Mesothelial cell of epicardium (in vitro differentiated cells): Measurements from ENCODE around the gene DSCAM. TPM values are rescaled to one million over a fixed set of nuclear protein-coding genes. Genes with fewer than 3 reads are reported as not detected.

Source experiments
- DNase-seq, 2 experiments: peaks; one replicate each; pipeline ENCODE4 v3.0.0; 2021; ENCODE audit warnings: low spot score in 2 of 2; ENCODE audit not compliant: unreplicated experiment in 2 of 2
- H3K27ac Mint-ChIP-seq: 2 replicates; pipeline ENCODE4 v1.8.0; 2021; ENCODE audit warnings: mixed read lengths
- H3K27me3 Mint-ChIP-seq: 2 replicates; pipeline ENCODE4 v1.8.0; 2021; ENCODE audit warnings: low read depth, mixed read lengths
- H3K36me3 Mint-ChIP-seq: 2 replicates; pipeline ENCODE4 v1.8.0; 2021; ENCODE audit warnings: mixed read lengths
- H3K4me1 Mint-ChIP-seq: 2 replicates; pipeline ENCODE4 v1.8.0; 2021; ENCODE audit warnings: mixed read lengths
- H3K4me3 Mint-ChIP-seq: 2 replicates; pipeline ENCODE4 v1.8.0; 2021; ENCODE audit warnings: mild to moderate bottlenecking, moderate library complexity, mixed read lengths
- H3K9me3 Mint-ChIP-seq: 2 replicates; pipeline ENCODE4 v1.8.0; 2021; ENCODE audit warnings: mixed read lengths
- total RNA-seq: library from RNA; stranded (reverse); gene quantifications from 3 replicates; pipeline ENCODE4 v1.2.1, GENCODE V29; 2021
- TF ChIP-seq, protein P1 (sequence below): fragments of 200-600 bp; sonication (generic); IDR thresholded peaks from one replicate; pipeline ENCODE4 v1.5.0; 2021; ENCODE audit warnings: antibody characterized with exemption; ENCODE audit not compliant: unreplicated experiment

DSCAM gene
- total RNA-seq, 1 donor from 2014 or later = not detected

DNA sequence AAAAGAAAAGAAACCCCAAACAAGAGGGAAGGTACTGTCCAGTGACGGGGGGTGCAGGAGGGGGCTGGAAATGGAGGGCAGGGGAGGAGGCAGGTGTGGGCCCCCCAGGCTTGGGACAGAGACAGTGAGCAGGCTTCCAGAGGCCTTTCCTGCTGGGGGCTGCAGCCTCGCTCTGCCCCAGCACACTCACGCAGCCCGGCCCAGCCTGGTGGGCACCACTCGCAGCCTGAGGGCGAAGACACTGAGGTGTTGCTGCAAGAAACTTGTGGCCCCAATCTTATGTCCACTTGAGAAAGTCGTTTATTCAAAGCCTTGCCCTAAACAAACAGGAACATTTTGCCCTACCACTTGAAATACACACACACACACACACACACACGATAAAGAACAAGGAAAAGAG lies 705.3 kb downstream of the DSCAM start:
- TF ChIP-seq, protein P1, sequence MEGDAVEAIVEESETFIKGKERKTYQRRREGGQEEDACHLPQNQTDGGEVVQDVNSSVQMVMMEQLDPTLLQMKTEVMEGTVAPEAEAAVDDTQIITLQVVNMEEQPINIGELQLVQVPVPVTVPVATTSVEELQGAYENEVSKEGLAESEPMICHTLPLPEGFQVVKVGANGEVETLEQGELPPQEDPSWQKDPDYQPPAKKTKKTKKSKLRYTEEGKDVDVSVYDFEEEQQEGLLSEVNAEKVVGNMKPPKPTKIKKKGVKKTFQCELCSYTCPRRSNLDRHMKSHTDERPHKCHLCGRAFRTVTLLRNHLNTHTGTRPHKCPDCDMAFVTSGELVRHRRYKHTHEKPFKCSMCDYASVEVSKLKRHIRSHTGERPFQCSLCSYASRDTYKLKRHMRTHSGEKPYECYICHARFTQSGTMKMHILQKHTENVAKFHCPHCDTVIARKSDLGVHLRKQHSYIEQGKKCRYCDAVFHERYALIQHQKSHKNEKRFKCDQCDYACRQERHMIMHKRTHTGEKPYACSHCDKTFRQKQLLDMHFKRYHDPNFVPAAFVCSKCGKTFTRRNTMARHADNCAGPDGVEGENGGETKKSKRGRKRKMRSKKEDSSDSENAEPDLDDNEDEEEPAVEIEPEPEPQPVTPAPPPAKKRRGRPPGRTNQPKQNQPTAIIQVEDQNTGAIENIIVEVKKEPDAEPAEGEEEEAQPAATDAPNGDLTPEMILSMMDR = no peak
- Mint-ChIP-seq H3K27ac (no peak overlapping the region), H3K9me3 (no peaks in the 10 kb centered on the region), H3K27me3 (no peaks in the 10 kb centered on the region), H3K36me3 (no peaks in the 10 kb centered on the region), H3K4me1 (no peaks in the 10 kb centered on the region), H3K4me3 (no peak overlapping the region)
- DNase-seq = no peak

DNA sequence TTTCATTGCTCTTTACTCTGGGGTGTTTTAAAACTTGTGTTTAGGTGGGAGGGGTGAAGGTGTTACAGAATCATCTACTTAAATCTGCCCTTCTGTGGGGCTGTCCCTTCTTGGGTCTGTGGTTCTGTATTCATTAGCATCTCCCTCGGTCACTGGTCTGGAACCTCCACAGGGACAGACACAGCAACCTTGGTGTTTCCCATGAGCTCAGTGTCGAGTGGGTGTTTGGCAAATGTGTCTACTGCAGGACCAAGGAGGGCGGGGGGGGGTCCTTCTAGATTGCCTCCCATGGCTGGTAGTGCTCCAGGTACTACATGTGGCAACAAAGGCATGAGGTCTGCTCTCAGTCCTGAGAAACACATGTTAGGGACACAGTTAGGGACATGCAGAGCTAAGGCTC lies 706.3 kb downstream of the DSCAM start:
- Mint-ChIP-seq H3K27me3 (no peaks in the 10 kb centered on the region), H3K4me1 (no peaks in the 10 kb centered on the region), H3K4me3 (no peak overlapping the region), H3K9me3 (no peaks in the 10 kb centered on the region), H3K27ac (no peak overlapping the region), H3K36me3 (no peaks in the 10 kb centered on the region)
- no peak for DNase-seq
- TF ChIP-seq, protein P1 = no peak

DNA sequence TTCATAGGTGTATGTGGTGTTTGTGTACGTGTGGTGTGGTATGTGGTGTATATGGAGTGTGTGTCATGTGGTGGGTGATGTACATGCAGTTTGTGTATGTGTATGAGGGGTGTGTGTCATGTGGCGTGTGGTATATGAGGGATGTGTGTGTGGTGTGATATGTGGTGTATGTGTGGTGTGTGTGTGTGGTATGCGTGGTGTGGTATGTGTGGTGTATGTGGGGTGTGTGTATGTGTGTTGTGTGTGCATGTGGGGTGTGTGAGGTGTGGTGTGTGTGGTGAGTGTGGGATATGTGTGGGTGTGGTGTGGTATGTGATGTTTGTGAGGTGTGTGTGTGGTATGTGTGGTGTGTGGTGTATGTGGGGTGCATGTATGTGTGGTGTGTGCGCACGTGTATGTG lies 707.3 kb downstream of the DSCAM start:
- no peaks in the 10 kb centered on the region for H3K4me1 Mint-ChIP-seq
- DNase-seq = no peak
- TF ChIP-seq, protein P1 = no peak
- no peak overlapping the region for H3K4me3 Mint-ChIP-seq
- H3K27me3 Mint-ChIP-seq = no peaks in the 10 kb centered on the region
- no peaks in the 10 kb centered on the region for H3K9me3 Mint-ChIP-seq
- no peak overlapping the region for H3K27ac Mint-ChIP-seq
- no peaks in the 10 kb centered on the region for H3K36me3 Mint-ChIP-seq

DNA sequence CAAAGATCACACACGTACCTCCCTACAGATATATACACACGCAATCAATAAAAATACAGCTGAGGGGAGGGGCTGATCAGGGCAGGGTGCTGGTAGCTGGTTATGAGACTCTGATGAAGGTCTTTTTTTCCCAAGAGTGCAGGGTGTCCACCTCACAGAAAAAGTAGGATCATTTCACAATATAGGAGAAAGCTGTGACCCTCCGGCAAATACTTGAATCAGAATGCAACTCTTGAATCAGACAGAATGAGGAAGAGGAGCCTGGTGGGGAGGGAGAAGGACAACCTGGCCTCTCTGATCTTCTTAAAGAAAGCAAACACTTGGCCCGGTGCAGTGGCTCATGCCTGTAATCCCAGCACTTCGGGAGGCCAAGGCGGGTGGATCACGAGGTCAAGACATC lies 710.4 kb downstream of the DSCAM start:
- Mint-ChIP-seq H3K27me3 (peaks cover 5% of the 10 kb centered on the region), H3K4me3 (no peak overlapping the region), H3K9me3 (peaks cover 4% of the 10 kb centered on the region), H3K36me3 (no peaks in the 10 kb centered on the region), H3K4me1 (no peaks in the 10 kb centered on the region), H3K27ac (no peak overlapping the region)
- TF ChIP-seq, protein P1 = no peak
- no peak for DNase-seq

GRCh38 chr21:40134731-40135492 lies 712.0 kb downstream of the DSCAM start:
- H3K27ac Mint-ChIP-seq = no peak overlapping the region
- H3K4me1 Mint-ChIP-seq = no peaks in the 10 kb centered on the region
- no peak for DNase-seq
- no peaks in the 10 kb centered on the region for H3K36me3 Mint-ChIP-seq
- no peak overlapping the region for H3K4me3 Mint-ChIP-seq
- TF ChIP-seq, protein P1 = no peak
- H3K27me3 Mint-ChIP-seq = peaks cover 5% of the 10 kb centered on the region
- H3K9me3 Mint-ChIP-seq = peaks cover 4% of the 10 kb centered on the region
